ENCODE results near the gene C13orf42. TPM values are rescaled to one million over a fixed set of nuclear protein-coding genes. Genes with fewer than 3 reads are reported as not detected.
"Not testable (repeated sequence)": the region's sequence is repeated elsewhere in the genome, so short reads cannot be mapped to it uniquely, and the experiment has no call there.

C13orf42 gene
- total and polyA plus RNA-seq, 10 of the 15 experiments (the other 5 are each of a cell fraction or from before 2014, with no cell fraction given) = not detected

GRCh38 chr13:51083706-51084105 is 27.4 kb downstream of the C13orf42 start (continued):
- TF ChIP-seq BACH1 (IDR thresholded peaks at IDR 0.05; ENCODE audit: borderline replicate concordance) = no peak
- TF ChIP-seq EP300 (IDR thresholded peaks at IDR 0.05; ENCODE audit: borderline replicate concordance in 1 of 2, control insufficient read depth in 1 of 2, low read depth in 2 of 2, low read length in 2 of 2) = no peak
- no peak for TF ChIP-seq PKNOX1 (IDR thresholded peaks at IDR 0.05)
- no peak for TF ChIP-seq SIX5 (IDR thresholded peaks at IDR 0.05; ENCODE audit: low read depth, low read length, severe bottlenecking)
- no peak for TF ChIP-seq E4F1 (IDR thresholded peaks at IDR 0.05; ENCODE audit: borderline replicate concordance, partially characterized antibody)
- TF ChIP-seq SMAD1 (IDR thresholded peaks at IDR 0.05; ENCODE audit: low read depth, partially characterized antibody) = no peak

- in situ Hi-C loops (cut with MboI); H3K4me2 ChIP-seq (ENCODE audit: control insufficient read depth, insufficient read depth); H2AFZ ChIP-seq (ENCODE audit: control insufficient read depth, low read depth, low read length): not testable (repeated sequence)
Observed at GRCh38 chr13:51080478-51081065, 30.5 kb downstream of the C13orf42 start.

More at GRCh38 chr13:51080478-51081065, 30.5 kb downstream of the C13orf42 start:
- CTCF ChIA-PET; H3K36me3 ChIP-seq (ENCODE audit: control insufficient read depth in 2 of 2, insufficient read depth in 2 of 2, low read length in 1 of 2); H4K20me1 ChIP-seq (ENCODE audit: control insufficient read depth, insufficient read depth); RAD21 ChIA-PET (ENCODE audit: unreplicated experiment); POLR2A ChIA-PET; H3K79me2 ChIP-seq (ENCODE audit: control insufficient read depth, insufficient read depth, low read length); BruUV-seq (replicated peaks); DNase-seq (ENCODE audit: low read depth, low spot score); intact Hi-C loops (cut with micrococcal nuclease; ENCODE audit: unreplicated experiment); H3K27ac ChIP-seq (ENCODE audit: control insufficient read depth, insufficient read depth); H3K4me1 ChIP-seq (ENCODE audit: control insufficient read depth, insufficient read depth, low read length); SMC1A ChIA-PET (ENCODE audit: uncharacterized antibody, unreplicated experiment); H3K27me3 ChIP-seq (replicated peaks in 1 of 2; ENCODE audit: control insufficient read depth in 2 of 2, insufficient read depth in 2 of 2, low read length in 1 of 2); H3K9ac ChIP-seq (ENCODE audit: control insufficient read depth, insufficient read depth, low read length); H3K9me3 ChIP-seq (replicated peaks; ENCODE audit: control insufficient read depth, insufficient read depth, low read length); ATAC-seq; H3K4me3 ChIP-seq; FAIRE-seq: not testable (repeated sequence)
- WGBS (ENCODE audit: insufficient coverage, insufficient replicate concordance, low lambda C conversion rate, missing lambda C conversion rate) = 74% methylated on average over 5 of the region's 23 CpGs

Measured in GM12878 (cell line).